PC-9 (cell line): Measurements from ENCODE around the gene TBCK. TPM values are rescaled to one million over a fixed set of nuclear protein-coding genes. Genes with fewer than 3 reads are reported as not detected.

Experiments used
- BruUV-seq: library from RNA; stranded (reverse); fragments of 400-500 nt; replicated peaks from 2 replicates; lab custom pipeline; 2021; lab: Mats Ljungman, UMichigan
- CTCF ChIA-PET: fragments of 300-600 bp; sonication (Branson Sonifier 250); formaldehyde crosslinking; loops from one replicate; lab custom pipeline; 2022; ENCODE audit warnings: antibody characterized with exemption; lab: Charles Lee
- POLR2A ChIA-PET: fragments of 300-600 bp; sonication (Branson Sonifier 250); formaldehyde crosslinking; loops from one replicate; lab custom pipeline; 2022; ENCODE audit warnings: antibody characterized with exemption; ENCODE audit not compliant: unreplicated experiment; lab: Charles Lee
- DNase-seq, 2 experiments: peaks; one replicate each; pipeline versions ENCODE4 v3.0.0 to v3.0.0-alpha.2; 2015 to 2022; ENCODE audit warnings: mixed read lengths in 1 of 2
- H2AFZ ChIP-seq: fragments of 200-600 bp; sonication (generic); 2 replicates; pipeline ENCODE4 v1.8.1; 2017; ENCODE audit warnings: antibody characterized with exemption
- H3F3A ChIP-seq: fragments of 200-600 bp; sonication (generic); 2 replicates; pipeline ENCODE4 v1.8.1; 2017; ENCODE audit warnings: antibody characterized with exemption, mild to moderate bottlenecking, low read depth; ENCODE audit not compliant: insufficient read depth
- H3K27ac ChIP-seq: fragments of 200-600 bp; sonication (generic); 2 replicates; pipeline ENCODE4 v1.6.1; 2016; ENCODE audit warnings: mixed run types
- H3K27me3 ChIP-seq: fragments of 200-600 bp; sonication (generic); 2 replicates; pipeline ENCODE4 v1.6.1; 2016; ENCODE audit warnings: low read depth, mixed run types; ENCODE audit not compliant: insufficient read depth
- H3K36me3 ChIP-seq: fragments of 200-600 bp; sonication (generic); 2 replicates; pipeline ENCODE4 v1.6.1; 2016; ENCODE audit warnings: low read depth, mixed run types
- H3K4me1 ChIP-seq: fragments of 200-600 bp; sonication (generic); replicated peaks from 2 replicates; pipeline ENCODE4 v1.6.1; 2016; ENCODE audit warnings: mixed run types; ENCODE audit not compliant: insufficient read depth
- H3K4me2 ChIP-seq: fragments of 200-600 bp; sonication (generic); 2 replicates; pipeline ENCODE4 v1.6.1; 2017; ENCODE audit warnings: mixed run types
- H3K4me3 ChIP-seq: fragments of 200-600 bp; sonication (generic); 2 replicates; pipeline ENCODE4 v1.6.1; 2016; ENCODE audit warnings: mixed run types
- H3K79me2 ChIP-seq: fragments of 200-600 bp; sonication (generic); 2 replicates; pipeline ENCODE4 v1.6.1; 2017; ENCODE audit warnings: low read depth, mixed run types
- H3K9me2 ChIP-seq: fragments of 200-600 bp; sonication (generic); 2 replicates; pipeline ENCODE4 v1.8.1; 2017; ENCODE audit warnings: mild to moderate bottlenecking; ENCODE audit not compliant: insufficient read depth
- H3K9me3 ChIP-seq: fragments of 200-600 bp; sonication (generic); 2 replicates; pipeline ENCODE4 v1.8.1; 2016; ENCODE audit warnings: low read depth; ENCODE audit not compliant: insufficient read depth
- H4K20me1 ChIP-seq: fragments of 200-600 bp; sonication (generic); 2 replicates; pipeline ENCODE4 v1.8.1; 2017; ENCODE audit not compliant: insufficient read depth
- EZH2 ChIP-seq: fragments of 200-600 bp; sonication (generic); IDR thresholded peaks from 2 replicates; pipeline ENCODE4 v1.8.0; 2017; ENCODE audit warnings: antibody characterized with exemption, low read depth
- intact Hi-C: fragments of 100-400 bp; cut with micrococcal nuclease; formaldehyde crosslinking; loops from one replicate; pipeline ENCODE4 v1.10.0; 2022; ENCODE audit not compliant: unreplicated experiment
- total RNA-seq: library from RNA; stranded (reverse); gene quantifications from 2 replicates; pipeline ENCODE4 v1.2.3, GENCODE V29; 2021
- TF ChIP-seq, protein P1 (sequence below): fragments of 200-600 bp; sonication (generic); conservative IDR thresholded peaks from 2 replicates; pipeline ENCODE4 v1.6.1; 2017; ENCODE audit warnings: mixed run types, antibody characterized with exemption, mild to moderate bottlenecking, moderate library complexity

The TBCK gene
- total RNA-seq, 1 experiment from 2014 or later = 18.7 TPM

DNA sequence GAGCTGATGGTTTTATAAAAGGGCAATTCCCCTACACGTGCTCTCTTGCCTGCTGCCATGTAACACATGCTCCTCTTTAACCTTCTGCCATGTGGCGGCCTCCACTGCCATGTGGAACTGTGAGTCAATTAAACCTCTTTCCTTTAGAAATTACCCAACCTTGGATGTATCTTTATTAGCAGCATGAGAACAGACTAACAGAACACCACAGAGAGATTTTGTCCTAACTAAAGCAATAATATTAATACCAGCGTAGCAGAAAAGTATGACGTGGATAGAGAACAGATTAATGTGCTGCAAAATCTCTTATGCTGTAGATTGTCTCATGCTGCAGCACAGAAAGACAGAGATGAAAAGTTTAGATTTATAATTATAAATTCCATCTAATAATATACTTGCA, 23.4 kb upstream of the TBCK start:
- intact Hi-C loops = no loop called here
- Histone ChIP-seq H3K27me3 (no peaks in the 10 kb centered on the region), H3K4me1 (no peaks in the 10 kb centered on the region), H3K4me2 (no peak overlapping the region), H3K4me3 (no peak overlapping the region), H3K27ac (no peak overlapping the region), H3K36me3 (peaks cover 7% of the 10 kb centered on the region; the same call in 1 of the 2 replicates), H2AFZ (no peak overlapping the region), H3K9me2 (no peaks in the 10 kb centered on the region), H3F3A (no peaks in the 10 kb centered on the region), H3K79me2 (0 out of 2 replicates have a peak, but pooled peaks cover 6% of the 10 kb centered on the region), H4K20me1 (0 out of 2 replicates have a peak, but pooled peaks cover 2% of the 10 kb centered on the region), H3K9me3 (no peaks in the 10 kb centered on the region)
- DNase-seq = no peak
- CTCF ChIA-PET = no interaction called here
- no TSS peak for BruUV-seq
- TF ChIP-seq, protein P1, sequence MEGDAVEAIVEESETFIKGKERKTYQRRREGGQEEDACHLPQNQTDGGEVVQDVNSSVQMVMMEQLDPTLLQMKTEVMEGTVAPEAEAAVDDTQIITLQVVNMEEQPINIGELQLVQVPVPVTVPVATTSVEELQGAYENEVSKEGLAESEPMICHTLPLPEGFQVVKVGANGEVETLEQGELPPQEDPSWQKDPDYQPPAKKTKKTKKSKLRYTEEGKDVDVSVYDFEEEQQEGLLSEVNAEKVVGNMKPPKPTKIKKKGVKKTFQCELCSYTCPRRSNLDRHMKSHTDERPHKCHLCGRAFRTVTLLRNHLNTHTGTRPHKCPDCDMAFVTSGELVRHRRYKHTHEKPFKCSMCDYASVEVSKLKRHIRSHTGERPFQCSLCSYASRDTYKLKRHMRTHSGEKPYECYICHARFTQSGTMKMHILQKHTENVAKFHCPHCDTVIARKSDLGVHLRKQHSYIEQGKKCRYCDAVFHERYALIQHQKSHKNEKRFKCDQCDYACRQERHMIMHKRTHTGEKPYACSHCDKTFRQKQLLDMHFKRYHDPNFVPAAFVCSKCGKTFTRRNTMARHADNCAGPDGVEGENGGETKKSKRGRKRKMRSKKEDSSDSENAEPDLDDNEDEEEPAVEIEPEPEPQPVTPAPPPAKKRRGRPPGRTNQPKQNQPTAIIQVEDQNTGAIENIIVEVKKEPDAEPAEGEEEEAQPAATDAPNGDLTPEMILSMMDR = no peak
- TF ChIP-seq EZH2 = no peak
- POLR2A ChIA-PET = no interaction called here

DNA sequence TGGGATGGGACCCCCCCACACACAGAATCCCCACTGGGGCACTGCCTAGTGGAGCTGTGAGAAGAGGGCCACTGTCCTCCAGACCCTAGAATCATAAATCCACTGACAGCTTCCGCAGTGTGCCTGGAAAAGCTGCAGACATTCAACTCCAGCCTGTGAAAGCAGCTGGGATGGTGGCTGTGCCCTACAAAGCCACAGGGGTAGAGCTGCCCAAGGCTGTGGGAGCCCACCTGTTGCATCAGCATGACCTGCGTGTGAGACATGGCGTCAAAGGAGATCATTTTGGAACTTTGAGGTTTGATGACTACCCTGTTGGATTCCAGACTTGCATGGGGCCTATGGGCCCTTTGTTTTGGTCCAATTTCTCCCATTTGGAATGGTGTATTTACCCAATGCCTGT, 22.7 kb upstream of the TBCK start:
- no peaks in the 10 kb centered on the region for H3K4me1 ChIP-seq
- intact Hi-C loops = no loop called here
- peaks cover 7% of the 10 kb centered on the region; the same call in 1 of the 2 replicates for H3K36me3 ChIP-seq
- BruUV-seq = no TSS peak
- no peak overlapping the region for H2AFZ ChIP-seq
- H3K9me3 ChIP-seq = no peaks in the 10 kb centered on the region
- H4K20me1 ChIP-seq = 0 out of 2 replicates have a peak, but pooled peaks cover 2% of the 10 kb centered on the region
- no peak overlapping the region for H3K4me3 ChIP-seq
- ChIA-PET CTCF (no interaction called here), POLR2A (no interaction called here)
- H3K27me3 ChIP-seq = no peaks in the 10 kb centered on the region
- DNase-seq = no peak
- TF ChIP-seq EZH2 = no peak
- TF ChIP-seq, protein P1 = no peak
- H3K27ac ChIP-seq = no peak overlapping the region
- 0 out of 2 replicates have a peak, but pooled peaks cover 6% of the 10 kb centered on the region for H3K79me2 ChIP-seq
- H3K4me2 ChIP-seq = no peak overlapping the region
- no peaks in the 10 kb centered on the region for H3K9me2 ChIP-seq
- no peaks in the 10 kb centered on the region for H3F3A ChIP-seq

DNA sequence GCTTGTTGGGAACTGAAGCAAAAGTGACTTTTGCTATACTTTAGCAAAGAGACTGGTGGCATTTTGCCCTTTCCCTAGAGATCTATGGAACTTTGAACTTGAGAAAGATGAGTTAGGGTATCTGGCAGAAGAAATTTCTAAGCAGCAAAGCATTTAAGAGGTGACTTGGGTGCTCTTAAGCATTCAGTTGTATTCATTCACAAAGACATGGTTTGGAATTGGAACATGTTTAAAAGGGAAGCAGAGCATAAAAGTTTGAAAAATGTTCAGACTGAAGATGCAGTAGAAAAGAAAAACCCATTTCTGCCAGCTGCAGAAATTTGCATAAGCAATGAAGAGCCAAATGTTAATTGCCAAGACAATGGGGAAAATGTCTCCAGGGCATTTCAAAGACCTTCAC, 21.9 kb upstream of the TBCK start:
- no peak for DNase-seq
- Histone ChIP-seq H3F3A (no peaks in the 10 kb centered on the region), H3K9me3 (no peaks in the 10 kb centered on the region), H3K27ac (no peak overlapping the region), H4K20me1 (0 out of 2 replicates have a peak, but pooled peaks cover 2% of the 10 kb centered on the region), H2AFZ (no peak overlapping the region), H3K4me3 (no peak overlapping the region), H3K4me2 (no peak overlapping the region), H3K36me3 (peaks cover 11% of the 10 kb centered on the region; the same call in 1 of the 2 replicates), H3K4me1 (no peaks in the 10 kb centered on the region), H3K27me3 (no peaks in the 10 kb centered on the region), H3K79me2 (0 out of 2 replicates have a peak, but pooled peaks cover 6% of the 10 kb centered on the region), H3K9me2 (no peaks in the 10 kb centered on the region)
- TF ChIP-seq EZH2 = no peak
- TF ChIP-seq, protein P1 = no peak
- BruUV-seq = TSS peak; percentile 21
- POLR2A ChIA-PET = no interaction called here
- CTCF ChIA-PET = no interaction called here
- intact Hi-C loops = no loop called here
